Glomerular endothelial cell (primary cell): Measurements from ENCODE around the gene PROSER2. TPM values are rescaled to one million over a fixed set of nuclear protein-coding genes. Genes with fewer than 3 reads are reported as not detected.

Source experiments
- DNase-seq: peaks from one replicate; pipeline ENCODE4 v3.0.0-alpha.2; 2011; ENCODE audit warnings: low read depth, low spot score; ENCODE audit errors: extremely low read depth
- total RNA-seq: library from RNA; depleted of rRNA; stranded (reverse); fragments of >200 nt; gene quantifications from 2 replicates; pipeline ENCODE4 v1.2.3, GENCODE V29; 2015

Gene PROSER2
- total RNA-seq, 1 donor from 2014 or later = 12.7 TPM

GRCh38 chr10:11799736-11800080, 23.4 kb upstream of the PROSER2 start:
- no peak for DNase-seq

GRCh38 chr10:11804336-11804735, 18.8 kb upstream of the PROSER2 start:
- DNase-seq = no peak

GRCh38 chr10:11805792-11806191, 17.4 kb upstream of the PROSER2 start:
- no peak for DNase-seq

DNA sequence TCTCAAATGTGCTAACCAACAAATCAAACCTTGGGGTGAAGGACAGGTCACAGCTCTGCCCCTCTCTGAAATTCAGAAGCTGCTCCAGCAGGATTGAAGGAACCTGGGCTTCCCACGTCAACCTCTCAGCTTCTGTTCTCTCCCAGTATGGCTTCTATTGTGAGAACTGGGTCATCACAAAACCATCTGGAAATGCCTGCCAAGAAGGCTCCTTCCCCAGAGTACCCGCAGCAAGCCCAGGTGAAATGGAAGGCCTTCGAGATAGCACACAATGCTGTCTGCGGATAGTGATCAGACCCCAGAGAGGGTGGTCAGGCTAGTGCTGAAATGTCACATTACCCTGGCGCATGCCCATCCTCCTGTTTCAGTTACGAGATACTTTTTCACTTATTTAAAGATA, 16.4 kb upstream of the PROSER2 start:
- no peak for DNase-seq

GRCh38 chr10:11808808-11809207, 14.3 kb upstream of the PROSER2 start:
- DNase-seq = no peak

DNA sequence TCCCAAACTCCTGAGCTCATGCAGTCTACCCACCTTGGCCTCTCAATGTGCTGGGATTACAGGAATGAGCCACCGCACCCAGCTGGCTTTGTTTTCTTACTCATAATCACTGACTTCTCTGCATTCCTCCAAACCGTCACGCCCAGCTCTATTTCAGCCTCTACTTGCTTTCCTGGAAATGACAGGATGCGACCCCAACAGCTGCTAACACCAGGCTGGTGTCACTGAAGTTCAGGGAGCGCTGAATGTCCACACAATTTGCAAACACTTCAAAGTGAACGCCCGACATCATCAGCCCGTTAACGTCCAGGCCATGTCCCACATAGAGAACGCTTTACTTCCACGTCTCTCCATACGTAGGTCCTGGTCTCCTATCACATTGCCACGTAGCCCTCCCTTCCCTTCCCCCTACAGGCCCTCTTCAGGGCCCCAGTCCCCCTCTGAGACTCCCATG, 12.8 kb upstream of the PROSER2 start:
- DNase-seq = no peak

GRCh38 chr10:11810973-11811372, 12.2 kb upstream of the PROSER2 start:
- no peak for DNase-seq

GRCh38 chr10:11813177-11813576, 10.0 kb upstream of the PROSER2 start:
- DNase-seq = no peak

DNA sequence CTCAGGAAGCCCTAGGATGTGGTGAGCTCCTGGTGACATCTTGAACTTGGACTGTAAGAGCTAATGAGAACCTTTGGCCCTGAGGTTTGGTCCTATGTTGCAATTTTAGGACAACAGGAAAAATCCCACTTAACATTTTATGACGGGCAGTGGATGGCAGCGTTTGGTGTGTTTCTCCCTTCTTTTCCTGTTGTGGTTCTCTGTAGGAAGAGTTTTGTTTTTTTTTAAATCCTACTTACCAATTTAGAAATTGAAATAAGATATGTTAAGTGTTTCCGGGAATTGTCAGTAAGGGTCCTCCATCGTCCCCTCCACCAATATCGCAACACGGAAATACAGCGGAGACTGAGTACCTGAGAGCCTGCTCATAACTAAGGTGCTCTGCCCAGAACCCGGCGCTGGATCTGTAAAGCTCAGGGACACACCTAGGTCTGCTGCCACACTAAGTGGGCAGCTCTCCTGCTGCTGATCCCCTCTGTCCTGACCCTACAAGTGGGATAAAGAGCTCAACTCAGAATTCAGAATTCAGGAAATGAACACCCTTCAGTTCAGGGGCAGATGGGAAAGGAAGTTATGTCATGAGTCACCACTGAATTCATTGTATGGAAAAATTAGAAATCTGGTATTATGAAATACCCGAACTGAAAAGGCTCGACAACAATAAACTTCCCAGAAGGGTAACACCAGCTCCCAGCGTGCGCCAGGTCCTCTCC, 9.1 kb upstream of the PROSER2 start:
- DNase-seq = peak; percentile 54

GRCh38 chr10:11819027-11819426, 4.1 kb upstream of the PROSER2 start:
- no peak for DNase-seq

DNA sequence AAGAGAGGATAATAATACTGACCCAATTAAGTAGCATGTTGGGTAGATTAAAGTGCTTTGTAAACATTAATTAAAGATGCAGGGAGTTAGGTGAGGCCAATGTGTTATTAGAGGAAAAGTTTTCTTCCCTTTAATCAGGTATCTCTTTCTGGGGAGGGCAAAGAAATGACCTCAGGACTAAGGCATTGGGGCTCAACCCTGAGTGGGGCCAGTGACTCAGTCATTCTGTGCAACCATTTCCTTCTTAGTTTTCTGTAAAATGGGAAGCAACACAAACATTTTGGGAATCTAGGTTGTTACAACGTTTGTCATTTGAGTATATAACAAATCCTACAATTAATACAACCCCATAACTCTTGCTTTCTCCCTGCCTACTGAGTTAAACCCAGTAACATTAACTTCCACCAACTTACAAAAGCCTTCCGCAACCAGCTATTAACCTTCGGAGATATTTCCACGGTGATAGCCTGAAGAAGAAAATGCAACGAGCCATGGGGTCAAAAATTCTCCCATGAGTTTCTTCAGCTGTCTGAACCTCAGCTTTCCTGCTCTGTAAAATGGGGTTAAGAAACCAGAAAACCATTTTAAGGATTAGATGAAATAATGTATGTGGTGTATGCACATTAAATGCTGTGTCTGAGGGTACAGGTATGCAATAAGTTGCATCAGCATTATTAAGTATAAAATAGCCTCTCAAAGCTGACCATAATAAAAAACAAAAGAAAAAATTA, 965 bp upstream of the PROSER2 start:
- no peak for DNase-seq

DNA sequence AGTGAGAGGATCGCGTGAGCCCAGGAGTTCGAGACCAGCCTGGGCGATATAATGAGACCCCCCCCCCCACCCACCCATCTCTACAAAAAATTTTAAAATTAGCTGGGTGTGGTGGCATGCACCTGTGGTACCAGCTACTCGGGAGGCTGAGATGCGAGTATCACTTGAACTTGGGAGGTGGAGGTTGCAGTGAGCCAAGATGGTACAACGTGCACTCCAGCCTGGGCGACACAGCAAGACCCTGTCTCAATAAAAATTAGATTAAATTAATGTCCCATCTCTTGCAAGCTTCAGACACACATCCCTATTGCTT, 391 bp upstream of the PROSER2 start:
- DNase-seq = no peak

DNA sequence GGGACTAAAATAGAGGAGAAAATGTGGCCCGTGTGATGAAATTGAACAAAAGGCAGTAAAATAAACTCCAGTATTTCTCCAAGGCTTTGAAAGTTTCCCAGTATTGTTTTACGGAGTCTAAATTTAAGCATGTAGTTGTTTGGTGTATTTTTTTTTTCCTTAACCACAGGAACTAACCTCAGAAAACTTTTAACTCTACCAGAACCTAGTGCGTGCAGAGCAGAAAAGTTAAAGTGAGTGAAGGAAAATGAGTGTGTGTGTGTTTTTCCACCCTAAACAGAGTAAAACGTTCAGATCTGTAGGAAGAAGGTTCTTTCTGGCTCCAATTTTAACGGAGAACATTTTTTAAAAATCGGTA, 812 bp downstream of the PROSER2 start:
- no peak for DNase-seq

DNA sequence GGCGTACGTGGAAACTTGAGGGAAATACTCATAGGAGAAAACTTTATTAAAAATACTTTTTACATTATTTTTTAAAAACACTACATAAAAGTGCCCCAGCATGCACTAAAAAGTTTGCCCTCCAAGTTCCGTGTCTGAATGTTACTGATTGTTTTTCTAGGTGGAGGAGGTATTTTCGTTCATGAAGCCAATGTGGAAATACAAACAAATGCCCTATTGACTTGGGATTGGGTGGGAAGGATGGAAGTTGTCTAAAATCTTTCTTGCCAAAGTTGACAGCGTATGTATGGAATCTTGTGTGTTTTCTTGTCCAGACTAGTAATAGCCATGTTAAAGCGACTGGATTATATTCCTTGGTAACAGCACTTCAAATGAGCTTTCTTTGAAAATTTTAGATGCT, 1.2 kb downstream of the PROSER2 start:
- no peak for DNase-seq

GRCh38 chr10:11824825-11825224, 1.7 kb downstream of the PROSER2 start:
- DNase-seq = no peak

DNA sequence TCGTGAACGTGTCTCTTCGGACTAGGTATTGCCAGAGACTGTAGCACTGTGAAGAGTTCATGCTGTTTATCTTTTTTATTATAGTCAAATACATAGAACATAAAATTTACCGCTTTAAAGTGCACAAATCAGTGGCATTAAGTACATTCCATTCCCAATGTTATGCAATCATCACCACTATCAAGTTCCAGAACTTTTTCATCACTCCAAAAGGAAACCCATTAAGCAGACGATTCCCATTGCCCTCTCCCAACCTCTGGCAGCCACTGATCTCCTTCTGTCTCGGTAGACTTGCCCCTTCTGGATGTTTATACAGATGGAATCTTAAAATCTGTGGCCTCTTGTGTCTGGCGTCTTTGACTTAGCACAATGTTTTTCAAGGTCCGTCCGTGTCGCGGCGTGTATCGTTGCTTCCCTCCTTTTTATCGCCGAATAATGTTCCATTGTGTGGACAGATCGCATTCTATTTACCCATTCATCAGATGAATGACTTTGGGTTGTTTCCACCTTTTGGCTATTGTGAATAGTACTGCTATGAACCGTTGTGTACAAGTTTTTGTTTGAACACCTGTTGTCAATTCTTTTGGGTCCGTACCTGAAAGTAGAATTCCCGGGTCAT, 2.7 kb downstream of the PROSER2 start:
- DNase-seq = no peak

- no peak for DNase-seq
Measured at GRCh38 chr10:11827006-11827405, 3.9 kb downstream of the PROSER2 start.

- no peak for DNase-seq
Measured at GRCh38 chr10:11827414-11827813, 4.3 kb downstream of the PROSER2 start.

- no peak for DNase-seq
Measured at GRCh38 chr10:11828682-11829284, 5.6 kb downstream of the PROSER2 start.

- DNase-seq = no peak
Measured at GRCh38 chr10:11830836-11831519, 7.8 kb downstream of the PROSER2 start.

GRCh38 chr10:11831520-11831951, 8.4 kb downstream of the PROSER2 start:
- no peak for DNase-seq
